GM12873 (cell line): ENCODE measurements around the gene TRPM1.

ENCODE experiments used
- TF ChIP-seq, protein P1 (sequence below): IDR thresholded peaks from 2 replicates; pipeline ENCODE4 v1.5.1; 2012; ENCODE audit warnings: low read depth, mild to moderate bottlenecking, moderate library complexity, low read length, control low read depth; ENCODE audit not compliant: insufficient read depth; ENCODE audit errors: missing control alignments

The TRPM1 gene

DNA sequence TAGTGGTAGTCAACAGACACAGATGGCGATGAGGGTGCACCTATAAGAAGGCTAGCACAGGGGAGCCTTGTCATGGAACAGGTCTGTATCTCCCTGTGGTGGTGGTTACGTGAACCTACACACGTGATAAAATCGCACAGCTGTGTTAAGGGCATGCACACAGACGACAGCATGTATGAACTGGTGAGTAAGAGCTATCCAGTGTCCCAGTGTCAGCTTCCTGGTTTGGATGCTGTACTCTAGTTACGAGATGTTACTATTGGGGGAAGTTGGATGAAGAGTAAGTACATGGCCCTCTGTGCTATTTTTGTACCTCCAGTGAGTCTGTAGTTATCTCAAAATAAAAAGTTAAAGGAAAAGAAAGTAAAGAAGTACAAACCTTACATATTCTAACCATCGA, 148.3 kb downstream of the TRPM1 start:
- TF ChIP-seq, protein P1, sequence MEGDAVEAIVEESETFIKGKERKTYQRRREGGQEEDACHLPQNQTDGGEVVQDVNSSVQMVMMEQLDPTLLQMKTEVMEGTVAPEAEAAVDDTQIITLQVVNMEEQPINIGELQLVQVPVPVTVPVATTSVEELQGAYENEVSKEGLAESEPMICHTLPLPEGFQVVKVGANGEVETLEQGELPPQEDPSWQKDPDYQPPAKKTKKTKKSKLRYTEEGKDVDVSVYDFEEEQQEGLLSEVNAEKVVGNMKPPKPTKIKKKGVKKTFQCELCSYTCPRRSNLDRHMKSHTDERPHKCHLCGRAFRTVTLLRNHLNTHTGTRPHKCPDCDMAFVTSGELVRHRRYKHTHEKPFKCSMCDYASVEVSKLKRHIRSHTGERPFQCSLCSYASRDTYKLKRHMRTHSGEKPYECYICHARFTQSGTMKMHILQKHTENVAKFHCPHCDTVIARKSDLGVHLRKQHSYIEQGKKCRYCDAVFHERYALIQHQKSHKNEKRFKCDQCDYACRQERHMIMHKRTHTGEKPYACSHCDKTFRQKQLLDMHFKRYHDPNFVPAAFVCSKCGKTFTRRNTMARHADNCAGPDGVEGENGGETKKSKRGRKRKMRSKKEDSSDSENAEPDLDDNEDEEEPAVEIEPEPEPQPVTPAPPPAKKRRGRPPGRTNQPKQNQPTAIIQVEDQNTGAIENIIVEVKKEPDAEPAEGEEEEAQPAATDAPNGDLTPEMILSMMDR: no peak
